ENCODE measurements around the gene TNS3. TPM values are rescaled to one million over a fixed set of nuclear protein-coding genes. Genes with fewer than 3 reads are reported as not detected.

Gene TNS3
- total RNA-seq, 1 donor from 2014 or later, result 30.3 TPM

DNA sequence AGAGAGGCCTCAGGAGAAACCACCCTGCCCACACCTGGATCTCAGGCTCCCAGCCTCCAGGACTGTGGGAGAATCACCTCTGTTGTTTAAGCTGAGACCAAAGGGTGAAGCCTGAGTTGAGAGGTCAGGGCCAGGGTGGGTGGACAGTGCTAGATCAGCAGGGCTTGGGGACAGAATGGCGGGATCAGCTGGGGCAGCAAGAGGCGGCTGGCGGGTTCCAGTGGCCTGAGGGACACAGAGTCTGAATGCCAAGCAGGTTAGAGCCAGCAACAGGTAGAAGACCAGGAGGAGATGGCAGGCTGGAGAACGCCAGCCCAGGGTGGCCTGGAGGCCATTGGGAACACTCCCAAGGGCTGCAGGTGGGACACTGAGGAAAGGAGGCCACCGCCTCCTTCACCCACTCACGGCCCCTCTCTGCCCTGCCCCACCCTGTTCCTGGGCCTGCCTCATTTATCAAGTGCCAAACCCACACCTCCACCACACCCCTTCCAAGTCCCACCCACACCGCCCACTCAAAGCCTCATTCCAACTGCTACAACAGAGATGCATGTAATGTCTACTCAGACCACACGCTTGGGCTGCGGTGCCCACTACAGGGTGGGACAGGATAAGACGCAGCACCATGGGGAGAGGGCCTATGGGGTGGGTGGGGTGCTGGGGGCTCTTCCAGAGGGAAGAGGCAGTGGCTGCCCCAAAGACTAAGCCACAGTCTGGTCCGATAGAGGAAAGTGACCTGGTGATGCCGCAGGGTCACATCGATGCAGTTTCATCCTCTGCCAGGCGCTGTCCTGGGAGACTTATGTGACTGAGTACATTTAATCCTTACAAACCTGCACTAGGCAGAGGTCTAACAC, 173.9 kb downstream of the TNS3 start:
- intact Hi-C loops (cut with micrococcal nuclease), result no loop called here
- Mint-ChIP-seq H3K36me3 (ENCODE audit: low read depth) (peaks cover 61% of the 10 kb centered on the region), H3K27ac (no peak overlapping the region), H3K27me3 (no peaks in the 10 kb centered on the region), H3K4me1 (no peaks in the 10 kb centered on the region), H3K9me3 (no peaks in the 10 kb centered on the region), H3K4me3 (no peak overlapping the region)
- TF ChIP-seq CTCF (IDR thresholded peaks at IDR 0.05), result no peak
- POLR2A ChIA-PET, result no interaction called here
- DNase-seq (no peak), ATAC-seq (ENCODE audit: low read depth) (no peak)
- CTCF ChIA-PET, result no interaction called here

DNA sequence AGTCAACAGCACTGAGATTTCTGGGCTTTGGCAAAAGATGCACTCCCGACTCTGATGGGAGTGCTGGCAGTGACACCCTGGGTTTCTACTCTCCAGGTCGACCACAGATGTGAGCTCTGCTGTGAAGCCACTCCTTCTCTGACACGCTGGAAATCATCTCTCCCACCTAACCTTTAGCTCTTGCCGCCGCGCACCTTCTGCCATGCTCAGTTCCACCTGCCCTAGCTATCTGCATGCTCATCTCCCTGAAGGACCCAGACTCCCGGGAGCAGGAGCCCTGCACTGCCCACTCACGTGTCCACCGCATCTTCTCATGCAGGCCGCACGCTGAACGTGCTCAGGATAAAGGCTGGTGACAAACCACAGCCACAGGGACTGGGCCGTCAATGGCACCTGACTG, 174.8 kb downstream of the TNS3 start:
- no peak overlapping the region for H3K4me3 Mint-ChIP-seq
- H3K36me3 Mint-ChIP-seq (ENCODE audit: low read depth), result peaks cover 60% of the 10 kb centered on the region
- intact Hi-C loops (cut with micrococcal nuclease), result no loop called here
- POLR2A ChIA-PET, result no interaction called here
- ATAC-seq (ENCODE audit: low read depth), result no peak
- H3K9me3 Mint-ChIP-seq, result no peaks in the 10 kb centered on the region
- H3K4me1 Mint-ChIP-seq, result no peaks in the 10 kb centered on the region
- DNase-seq, result no peak
- no peaks in the 10 kb centered on the region for H3K27me3 Mint-ChIP-seq
- CTCF ChIA-PET, result no interaction called here
- no peak for TF ChIP-seq CTCF (IDR thresholded peaks at IDR 0.05)
- H3K27ac Mint-ChIP-seq, result no peak overlapping the region

DNA sequence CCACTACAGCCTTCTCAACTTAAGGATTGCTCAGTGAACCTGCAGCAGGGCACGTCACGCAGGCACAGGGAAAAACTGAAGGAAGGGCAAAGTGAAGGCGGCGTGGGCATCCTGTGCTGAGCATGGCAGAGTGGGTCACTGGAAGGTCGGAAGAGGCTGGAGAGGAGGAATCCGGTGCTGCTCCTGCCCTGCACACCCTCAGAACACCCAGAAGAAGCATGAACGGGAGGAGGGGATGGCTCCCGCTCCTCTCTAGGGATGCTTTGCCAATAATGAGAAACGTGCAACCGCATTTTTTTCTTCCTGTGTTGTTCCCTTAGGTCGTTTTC, 175.1 kb downstream of the TNS3 start:
- no peaks in the 10 kb centered on the region for H3K4me1 Mint-ChIP-seq
- no peak overlapping the region for H3K4me3 Mint-ChIP-seq
- ChIA-PET POLR2A (no interaction called here), CTCF (no interaction called here)
- H3K27me3 Mint-ChIP-seq, result no peaks in the 10 kb centered on the region
- DNase-seq, result no peak
- H3K9me3 Mint-ChIP-seq, result no peaks in the 10 kb centered on the region
- no peak for TF ChIP-seq CTCF (IDR thresholded peaks at IDR 0.05)
- intact Hi-C loops (cut with micrococcal nuclease), result no loop called here
- ATAC-seq (ENCODE audit: low read depth), result no peak
- H3K36me3 Mint-ChIP-seq (ENCODE audit: low read depth), result peaks cover 56% of the 10 kb centered on the region
- no peak overlapping the region for H3K27ac Mint-ChIP-seq

GRCh38 chr7:47405921-47406800, 175.8 kb downstream of the TNS3 start:
- Mint-ChIP-seq H3K4me3 (no peak overlapping the region), H3K9me3 (no peaks in the 10 kb centered on the region), H3K27me3 (no peaks in the 10 kb centered on the region), H3K27ac (no peak overlapping the region), H3K36me3 (ENCODE audit: low read depth) (peaks cover 53% of the 10 kb centered on the region), H3K4me1 (no peaks in the 10 kb centered on the region)
- ChIA-PET POLR2A (no interaction called here), CTCF (no interaction called here)
- intact Hi-C loops (cut with micrococcal nuclease), result no loop called here
- DNase-seq (no peak), ATAC-seq (ENCODE audit: low read depth) (no peak)
- TF ChIP-seq CTCF (IDR thresholded peaks at IDR 0.05), result no peak

DNA sequence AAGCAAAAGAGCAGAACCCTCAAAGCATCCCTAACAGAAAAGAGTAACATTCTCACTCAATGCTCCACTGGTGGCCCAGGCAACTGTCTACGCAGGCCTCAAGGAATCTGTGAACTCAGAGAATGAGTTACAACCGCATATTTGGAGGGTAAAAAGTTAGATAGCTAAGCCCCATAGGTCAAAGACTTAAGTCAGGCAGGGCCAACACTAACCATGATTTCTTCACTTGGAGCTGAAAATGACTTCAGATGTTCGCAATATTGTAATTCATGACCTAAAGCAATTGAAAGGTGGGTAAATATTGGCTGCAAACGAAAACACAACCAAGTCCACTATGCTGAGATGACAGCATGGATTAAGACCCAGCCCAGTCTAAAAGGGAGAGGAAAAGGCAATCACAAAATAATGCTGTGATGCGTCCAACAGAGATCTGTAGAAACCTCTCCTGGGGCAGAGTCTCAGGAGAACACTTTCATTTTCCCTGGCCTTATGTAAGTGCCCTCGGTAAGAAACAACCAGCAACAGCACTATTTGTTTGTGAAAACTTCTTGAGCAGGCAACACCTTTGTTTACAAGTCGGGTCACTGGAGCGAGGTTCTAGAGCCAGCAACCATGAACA, 176.5 kb downstream of the TNS3 start:
- ChIA-PET CTCF (no interaction called here), POLR2A (no interaction called here)
- no peaks in the 10 kb centered on the region for H3K27me3 Mint-ChIP-seq
- H3K4me1 Mint-ChIP-seq, result peaks cover under 1% of the 10 kb centered on the region
- no peak for ATAC-seq (ENCODE audit: low read depth)
- intact Hi-C loops (cut with micrococcal nuclease), result no loop called here
- no peaks in the 10 kb centered on the region for H3K9me3 Mint-ChIP-seq
- DNase-seq, result no peak
- H3K27ac Mint-ChIP-seq, result no peak overlapping the region
- no peak overlapping the region for H3K4me3 Mint-ChIP-seq
- TF ChIP-seq CTCF (IDR thresholded peaks at IDR 0.05), result no peak
- peaks cover 55% of the 10 kb centered on the region for H3K36me3 Mint-ChIP-seq (ENCODE audit: low read depth)

Measured in activated B cell treated with CpG ODN at 0.5 μM for 24 hours (primary cell).